ENCODE measurements around the gene CEP164.

CEP164 gene

GRCh38 chr11:117295438-117296137, 32.1 kb upstream of the CEP164 start:
- DNase-seq (ENCODE audit: low read depth): no peak
- TF ChIP-seq CTCF (IDR thresholded peaks at IDR 0.05; ENCODE audit: control insufficient read depth, insufficient read depth, low read depth, low read length, missing control alignments): no peak
- no peak overlapping the region for H3K4me3 ChIP-seq (ENCODE audit: control insufficient read depth, low read depth, low read length)

GRCh38 chr11:117296881-117297280, 30.8 kb upstream of the CEP164 start:
- no peak for DNase-seq (ENCODE audit: low read depth)
- H3K4me3 ChIP-seq (ENCODE audit: control insufficient read depth, low read depth, low read length): no peak overlapping the region
- no peak for TF ChIP-seq CTCF (IDR thresholded peaks at IDR 0.05; ENCODE audit: control insufficient read depth, insufficient read depth, low read depth, low read length, missing control alignments)

- TF ChIP-seq CTCF (IDR thresholded peaks at IDR 0.05; ENCODE audit: control insufficient read depth, insufficient read depth, low read depth, low read length, missing control alignments): no peak
- DNase-seq (ENCODE audit: low read depth): no peak
- no peak overlapping the region for H3K4me3 ChIP-seq (ENCODE audit: control insufficient read depth, low read depth, low read length)
Measured at GRCh38 chr11:117298195-117298594, 29.5 kb upstream of the CEP164 start.

- H3K4me3 ChIP-seq (ENCODE audit: control insufficient read depth, low read depth, low read length): no peak overlapping the region
- DNase-seq (ENCODE audit: low read depth): no peak
- TF ChIP-seq CTCF (IDR thresholded peaks at IDR 0.05; ENCODE audit: control insufficient read depth, insufficient read depth, low read depth, low read length, missing control alignments): no peak
Measured at GRCh38 chr11:117299351-117300282, 28.0 kb upstream of the CEP164 start.

- no peak for TF ChIP-seq CTCF (IDR thresholded peaks at IDR 0.05; ENCODE audit: control insufficient read depth, insufficient read depth, low read depth, low read length, missing control alignments)
- no peak overlapping the region for H3K4me3 ChIP-seq (ENCODE audit: control insufficient read depth, low read depth, low read length)
- no peak for DNase-seq (ENCODE audit: low read depth)
Measured at GRCh38 chr11:117300283-117300663, 27.4 kb upstream of the CEP164 start.

- DNase-seq (ENCODE audit: low read depth): no peak
- H3K4me3 ChIP-seq (ENCODE audit: control insufficient read depth, low read depth, low read length): no peak overlapping the region
- TF ChIP-seq CTCF (IDR thresholded peaks at IDR 0.05; ENCODE audit: control insufficient read depth, insufficient read depth, low read depth, low read length, missing control alignments): no peak
Measured at GRCh38 chr11:117300773-117301172, 26.9 kb upstream of the CEP164 start.

Measured in AG09309 (cell line).